OCI-LY1 (cell line): ENCODE results near the gene MANBA.

ENCODE experiments used
- H2AFZ ChIP-seq: fragments of 200-600 bp; sonication (generic), shearing (Covaris generic); 2 replicates; pipeline ENCODE4 v1.6.0; 2014; ENCODE audit warnings: antibody characterized with exemption, mild to moderate bottlenecking, low read length
- H3F3A ChIP-seq: fragments of 200-600 bp; sonication (generic), shearing (Covaris generic); 2 replicates; pipeline ENCODE4 v1.6.0; 2014; ENCODE audit warnings: mild to moderate bottlenecking, antibody characterized with exemption, low read length, moderate library complexity; ENCODE audit not compliant: insufficient read depth
- H3K27ac ChIP-seq: fragments of 200-600 bp; sonication (generic); 2 replicates; pipeline ENCODE4 v1.5.1; 2014; ENCODE audit warnings: low read length, mixed run types, mild to moderate bottlenecking, low read depth; ENCODE audit not compliant: poor library complexity, severe bottlenecking
- H3K27me3 ChIP-seq: fragments of 200-600 bp; sonication (generic); 2 replicates; pipeline ENCODE4 v1.6.0; 2014; ENCODE audit warnings: antibody characterized with exemption, mild to moderate bottlenecking, low read length, moderate library complexity; ENCODE audit not compliant: insufficient read depth
- H3K36me3 ChIP-seq: fragments of 200-600 bp; sonication (generic); 2 replicates; pipeline ENCODE4 v1.6.1; 2014; ENCODE audit warnings: mild to moderate bottlenecking, antibody characterized with exemption, low read length, moderate library complexity, mixed read lengths; ENCODE audit not compliant: insufficient read depth
- H3K4me1 ChIP-seq: fragments of 200-600 bp; sonication (generic); 2 replicates; pipeline ENCODE4 v1.5.1; 2014; ENCODE audit warnings: mild to moderate bottlenecking, low read length, moderate library complexity; ENCODE audit not compliant: insufficient read depth, severe bottlenecking
- H3K4me2 ChIP-seq: fragments of 200-600 bp; sonication (generic), shearing (Covaris generic); 2 replicates; pipeline ENCODE4 v1.6.1; 2014; ENCODE audit warnings: low read length
- H3K4me3 ChIP-seq: fragments of 200-600 bp; sonication (generic); 2 replicates; pipeline ENCODE4 v1.5.1; 2014; ENCODE audit warnings: low read length, low read depth, mild to moderate bottlenecking, mixed read lengths; ENCODE audit not compliant: poor library complexity, severe bottlenecking
- H3K79me2 ChIP-seq: fragments of 200-600 bp; shearing (Covaris generic); 2 replicates; pipeline ENCODE4 v1.6.1; 2016; ENCODE audit warnings: mixed run types, low read length, mixed read lengths; ENCODE audit not compliant: insufficient read depth
- H3K9ac ChIP-seq: fragments of 200-600 bp; sonication (generic), shearing (Covaris generic); 2 replicates; pipeline ENCODE4 v1.6.1; 2014; ENCODE audit warnings: mild to moderate bottlenecking, low read length, mixed read lengths
- H3K9me2 ChIP-seq: fragments of 200-600 bp; sonication (generic), shearing (Covaris generic); 2 replicates; pipeline ENCODE4 v1.6.1; 2014; ENCODE audit warnings: low read depth, mild to moderate bottlenecking, low read length, mixed read lengths
- H3K9me3 ChIP-seq: fragments of 200-600 bp; shearing (Covaris generic); 2 replicates; pipeline ENCODE4 v1.6.1; 2014; ENCODE audit warnings: low read length, mixed read lengths
- H4K20me1 ChIP-seq: fragments of 200-600 bp; sonication (generic), shearing (Covaris generic); 2 replicates; pipeline ENCODE4 v1.6.0; 2016; ENCODE audit warnings: mild to moderate bottlenecking, low read length; ENCODE audit not compliant: insufficient read depth
- CTCF ChIP-seq: fragments of 200-600 bp; sonication (generic), shearing (Covaris generic); IDR thresholded peaks from 2 replicates; pipeline ENCODE4 v1.5.1; 2017; ENCODE audit warnings: mild to moderate bottlenecking, antibody characterized with exemption, low read length, moderate library complexity, mixed read lengths
- EZH2 ChIP-seq: fragments of 200-600 bp; sonication (generic), shearing (Covaris generic); IDR thresholded peaks from 2 replicates; pipeline ENCODE4 v1.8.0; 2017; ENCODE audit warnings: borderline replicate concordance, mixed run types, mild to moderate bottlenecking, antibody characterized with exemption, low read length, moderate library complexity, mixed read lengths

The MANBA gene

GRCh38 chr4:102780476-102781144 lies 19.8 kb upstream of the MANBA start:
- Histone ChIP-seq H3K9me3 (no peaks in the 10 kb centered on the region), H3K9ac (no peak overlapping the region), H3K27me3 (no peaks in the 10 kb centered on the region; the same call in 1 of the 2 replicates), H4K20me1 (no peaks in the 10 kb centered on the region), H3K4me3 (no peak overlapping the region), H3F3A (no peaks in the 10 kb centered on the region), H3K27ac (no peak overlapping the region), H3K9me2 (no peaks in the 10 kb centered on the region), H3K4me1 (no peaks in the 10 kb centered on the region), H3K4me2 (no peak overlapping the region), H3K36me3 (no peaks in the 10 kb centered on the region), H3K79me2 (no peaks in the 10 kb centered on the region), H2AFZ (no peak overlapping the region)
- TF ChIP-seq CTCF (no peak), EZH2 (no peak)

- no peaks in the 10 kb centered on the region for H3K36me3 ChIP-seq
- no peaks in the 10 kb centered on the region; the same call in 1 of the 2 replicates for H3K27me3 ChIP-seq
- TF ChIP-seq CTCF (no peak), EZH2 (no peak)
- no peaks in the 10 kb centered on the region for H3F3A ChIP-seq
- no peaks in the 10 kb centered on the region for H3K9me2 ChIP-seq
- H2AFZ ChIP-seq = no peak overlapping the region
- no peaks in the 10 kb centered on the region for H4K20me1 ChIP-seq
- H3K4me2 ChIP-seq = no peak overlapping the region
- H3K9me3 ChIP-seq = no peaks in the 10 kb centered on the region
- no peak overlapping the region for H3K27ac ChIP-seq
- H3K4me1 ChIP-seq = no peaks in the 10 kb centered on the region
- H3K9ac ChIP-seq = no peak overlapping the region
- no peak overlapping the region for H3K4me3 ChIP-seq
- H3K79me2 ChIP-seq = no peaks in the 10 kb centered on the region
Observed at GRCh38 chr4:102779204-102779603, 18.4 kb upstream of the MANBA start.

DNA sequence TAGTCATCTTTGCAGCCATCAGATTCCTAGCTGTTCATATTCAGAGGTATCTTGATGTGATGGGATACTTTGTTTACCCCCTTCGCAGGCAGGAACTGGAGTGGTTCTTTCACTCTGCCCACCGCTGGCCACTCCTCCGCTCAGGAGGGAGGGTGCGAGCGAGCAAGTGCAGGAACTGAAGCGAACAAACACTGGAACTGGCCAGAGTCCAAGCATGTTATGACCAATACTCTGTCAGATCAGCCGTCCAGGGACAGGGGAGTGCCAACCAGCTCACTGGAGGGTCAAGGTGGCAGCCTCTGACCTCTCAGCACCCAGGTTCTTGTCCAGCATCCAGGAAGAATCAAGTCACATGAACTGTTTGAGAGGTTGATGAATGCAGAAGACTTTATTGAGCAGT lies 18.0 kb upstream of the MANBA start:
- Histone ChIP-seq H3K9me3 (no peaks in the 10 kb centered on the region), H2AFZ (no peak overlapping the region), H3K4me2 (no peak overlapping the region), H3K27me3 (no peaks in the 10 kb centered on the region; the same call in 1 of the 2 replicates), H3K4me3 (no peak overlapping the region), H3K79me2 (no peaks in the 10 kb centered on the region), H3K36me3 (no peaks in the 10 kb centered on the region), H3K4me1 (no peaks in the 10 kb centered on the region), H3F3A (no peaks in the 10 kb centered on the region), H3K9me2 (no peaks in the 10 kb centered on the region), H3K27ac (no peak overlapping the region), H4K20me1 (no peaks in the 10 kb centered on the region), H3K9ac (no peak overlapping the region)
- TF ChIP-seq EZH2 (no peak), CTCF (no peak)
